Esophagus muscularis mucosa (tissue), 4 donors: ENCODE results near the gene MMP27. TPM values are rescaled to one million over a fixed set of nuclear protein-coding genes. Genes with fewer than 3 reads are reported as not detected.

Source experiments
- DNase-seq: peaks from one replicate; pipeline ENCODE4 v3.0.0-alpha.2; 2017; ENCODE audit errors: extremely low spot score
- H3K27ac ChIP-seq, 4 donors: fragments of 200-600 bp; sonication (generic); replicated peaks in 1 of 4; 1 replicate in 3 of 4; 2 replicates in 1 of 4; pipeline ENCODE4 v1.5.1; 2016 to 2019; ENCODE audit warnings: mild to moderate bottlenecking in 1 of 4
- H3K27me3 ChIP-seq, 4 donors: fragments of 200-600 bp; sonication (generic); one replicate each; pipeline versions ENCODE4 v1.5.1 to v1.6.0; 2016 to 2019
- H3K36me3 ChIP-seq, 4 donors: fragments of 200-600 bp; sonication (generic); one replicate each; pipeline ENCODE4 v1.5.1; 2016 to 2019
- H3K4me1 ChIP-seq, 4 donors: fragments of 200-600 bp; sonication (generic); one replicate each; pipeline ENCODE4 v1.5.1; 2016 to 2019
- H3K4me3 ChIP-seq, 4 donors: fragments of 200-600 bp; sonication (generic); 1 replicate in 2 of 4; 2 replicates in 2 of 4; pipeline ENCODE4 v1.5.1; 2016 to 2019; ENCODE audit warnings: mild to moderate bottlenecking in 4 of 4, moderate library complexity in 1 of 4
- H3K9me3 ChIP-seq, 4 donors: fragments of 200-600 bp; sonication (generic); 1 replicate in 3 of 4; 2 replicates in 1 of 4; pipeline ENCODE4 v1.5.1; 2016 to 2019
- CTCF ChIP-seq, 3 experiments: fragments of 200-600 bp in 2 of 3; fragments of 450-650 bp in 1 of 3; sonication (generic) in 2 of 3; IDR thresholded peaks; one replicate each; pipeline ENCODE4 v1.5.1; 2017 to 2019; ENCODE audit warnings: antibody characterized with exemption in 3 of 3, mild to moderate bottlenecking in 2 of 3, moderate library complexity in 1 of 3
- EP300 ChIP-seq: sonication (generic); formaldehyde crosslinking; IDR thresholded peaks from one replicate; pipeline ENCODE4 v1.6.1; 2017; ENCODE audit warnings: antibody characterized with exemption
- POLR2A ChIP-seq: fragments of 450-650 bp; IDR thresholded peaks from one replicate; pipeline ENCODE4 v1.6.1; 2017; ENCODE audit warnings: antibody characterized with exemption, moderate library complexity, mild to moderate bottlenecking, low read depth
- POLR2AphosphoS5 ChIP-seq, 2 donors: sonication (generic); formaldehyde crosslinking; IDR thresholded peaks; one replicate each; pipeline ENCODE4 v1.6.1; 2017; ENCODE audit warnings: antibody characterized with exemption in 2 of 2
- WGBS: methylation state at CpG from one replicate; pipeline ENCODE4 v1.1.5; 2018; 5-methylcytosine and 5-hydroxymethylcytosine counted together
- intact Hi-C: fragments of 100-400 bp; cut with DNase I; formaldehyde crosslinking; loops from one replicate; pipeline ENCODE4 v1.15.1; 2023
- total RNA-seq, 4 donors: library from RNA; depleted of rRNA; stranded (reverse); fragments of >200 nt; gene quantifications; one replicate each; pipeline versions ENCODE4 v1.1.0 to v1.2.1, GENCODE V29; 2016

Gene MMP27
- total RNA-seq, 4 donors from 2014 or later: 0.33 to 0.45 TPM; not detected in 2

- Histone ChIP-seq H3K4me3 (no peak overlapping the region), H3K27ac (no peak overlapping the region), H3K9me3 (no peaks in the 10 kb centered on the region), H3K4me1 (no peaks in the 10 kb centered on the region), H3K27me3 (no peaks in the 10 kb centered on the region), H3K36me3 (no peaks in the 10 kb centered on the region)
- WGBS: 82% methylated on average over 3 of the region's 3 CpGs
- peak; percentile 60 for DNase-seq
- intact Hi-C loops: no loop called here
- no peak for TF ChIP-seq POLR2AphosphoS5 (IDR thresholded peaks at IDR 0.05)
- no peak for TF ChIP-seq POLR2A
- no peak for TF ChIP-seq CTCF (IDR thresholded peaks at IDR 0.05)
- no peak for TF ChIP-seq EP300
These were observed 1.6 kb downstream of the MMP27 start for GRCh38 chr11:102703826-102704493.

GRCh38 chr11:102695201-102695600 lies 10.4 kb downstream of the MMP27 start:
- TF ChIP-seq POLR2A: no peak
- 73% methylated on average over 3 of the region's 3 CpGs for WGBS

GRCh38 chr11:102685754-102686153 lies 19.8 kb downstream of the MMP27 start:
- Histone ChIP-seq H3K27ac (no peak overlapping the region), H3K4me3 (no peak overlapping the region), H3K4me1 (peaks cover 0 to 8% (median 3%) of the 10 kb centered on the region in 4 donors), H3K9me3 (no peaks in the 10 kb centered on the region), H3K27me3 (no peaks in the 10 kb centered on the region), H3K36me3 (no peaks in the 10 kb centered on the region)
- 96% methylated on average over 2 of the region's 2 CpGs for WGBS
- TF ChIP-seq CTCF (IDR thresholded peaks at IDR 0.05): no peak
- TF ChIP-seq POLR2A: no peak
- no peak for TF ChIP-seq EP300
- no peak for TF ChIP-seq POLR2AphosphoS5 (IDR thresholded peaks at IDR 0.05)
- intact Hi-C loops: no loop called here
- DNase-seq: no peak

More at GRCh38 chr11:102695201-102695600, 10.4 kb downstream of the MMP27 start:
- Histone ChIP-seq H3K9me3 (no peaks in the 10 kb centered on the region), H3K4me3 (no peak overlapping the region), H3K4me1 (peaks cover 0 to 12% (median 9%) of the 10 kb centered on the region in 4 donors), H3K27ac (no peak overlapping the region), H3K36me3 (no peaks in the 10 kb centered on the region), H3K27me3 (no peaks in the 10 kb centered on the region)
- DNase-seq: peak; percentile 17
- intact Hi-C loops: no loop called here

- Histone ChIP-seq H3K27ac (no peak overlapping the region), H3K36me3 (no peaks in the 10 kb centered on the region), H3K9me3 (no peaks in the 10 kb centered on the region), H3K27me3 (no peaks in the 10 kb centered on the region), H3K4me1 (peaks cover 0 to 8% (median 3%) of the 10 kb centered on the region in 4 donors), H3K4me3 (no peak overlapping the region)
- intact Hi-C loops: no loop called here
- no peak for DNase-seq
- TF ChIP-seq POLR2A (no peak), EP300 (no peak), POLR2AphosphoS5 (IDR thresholded peaks at IDR 0.05) (no peak), CTCF (IDR thresholded peaks at IDR 0.05) (no peak)
- WGBS: 49% methylated on average over 3 of the region's 3 CpGs
These were observed 20.2 kb downstream of the MMP27 start for GRCh38 chr11:102685338-102685737.

GRCh38 chr11:102683277-102683676 lies 22.3 kb downstream of the MMP27 start:
- H3K4me1 ChIP-seq: peaks cover 0 to 8% (median 3%) of the 10 kb centered on the region in 4 donors
- no peaks in the 10 kb centered on the region for H3K9me3 ChIP-seq
- peak overlapping the region in 1 of 4 donors; percentile 17 for H3K27ac ChIP-seq
- TF ChIP-seq POLR2A: no peak
- no peak for TF ChIP-seq CTCF (IDR thresholded peaks at IDR 0.05)
- no peak for TF ChIP-seq POLR2AphosphoS5 (IDR thresholded peaks at IDR 0.05)
- DNase-seq: peak; percentile 77
- intact Hi-C loops: no loop called here
- no peaks in the 10 kb centered on the region for H3K27me3 ChIP-seq
- 67% methylated on average over 3 of the region's 4 CpGs for WGBS
- H3K4me3 ChIP-seq: no peak overlapping the region
- no peaks in the 10 kb centered on the region for H3K36me3 ChIP-seq
